Caco-2 (cell line): ENCODE results near the gene HIVEP2. TPM values are rescaled to one million over a fixed set of nuclear protein-coding genes. Genes with fewer than 3 reads are reported as not detected.

Experiments used
- BruUV-seq: library from RNA; stranded (reverse); fragments of 400-500 nt; replicated peaks from 2 replicates; lab custom pipeline; 2021; lab: Mats Ljungman, UMichigan
- CTCF ChIA-PET: fragments of 300-600 bp; sonication (Branson Sonifier 250); formaldehyde crosslinking; loops from one replicate; lab custom pipeline; 2022; ENCODE audit warnings: antibody characterized with exemption; lab: Charles Lee
- POLR2A ChIA-PET: fragments of 300-600 bp; sonication (Branson Sonifier 250); formaldehyde crosslinking; loops from one replicate; lab custom pipeline; 2022; ENCODE audit warnings: antibody characterized with exemption; lab: Charles Lee
- DNase-seq, 2 experiments: peaks; one replicate each; pipeline versions ENCODE4 v3.0.0 to v3.0.0-alpha.2; 2020 to 2022
- H3K27me3 ChIP-seq: replicated peaks from 2 replicates; pipeline ENCODE4 v1.6.0; 2011; ENCODE audit warnings: low read length; ENCODE audit not compliant: control insufficient read depth, insufficient read depth
- H3K36me3 ChIP-seq: 2 replicates; pipeline ENCODE4 v1.5.1; 2011; ENCODE audit warnings: low read length; ENCODE audit not compliant: control insufficient read depth, insufficient read depth
- H3K4me1 ChIP-seq: fragments of 250-450 bp; sonication (Bioruptor Pico); 2 replicates; pipeline ENCODE4 v1.5.1; 2020; ENCODE audit warnings: mild to moderate bottlenecking
- H3K4me3 ChIP-seq: 2 replicates; pipeline ENCODE4 v1.5.1; 2011; ENCODE audit warnings: low read depth, mild to moderate bottlenecking, control low read depth, low read length
- H3K9me3 ChIP-seq: fragments of 250-450 bp; sonication (Bioruptor Pico); 2 replicates; pipeline ENCODE4 v1.5.1; 2020; ENCODE audit warnings: mild to moderate bottlenecking, moderate library complexity
- H3K27ac Mint-ChIP-seq: one replicate; pipeline ENCODE4 v1.8.0; 2022; ENCODE audit warnings: mixed read lengths; ENCODE audit not compliant: unreplicated experiment
- H3K27me3 Mint-ChIP-seq: one replicate; pipeline ENCODE4 v1.8.0; 2022; ENCODE audit warnings: mixed read lengths; ENCODE audit not compliant: insufficient read depth, unreplicated experiment
- H3K36me3 Mint-ChIP-seq: one replicate; pipeline ENCODE4 v1.8.0; 2022; ENCODE audit warnings: mild to moderate bottlenecking, mixed read lengths; ENCODE audit not compliant: insufficient read depth, unreplicated experiment
- H3K4me1 Mint-ChIP-seq: one replicate; pipeline ENCODE4 v1.8.0; 2022; ENCODE audit warnings: low read depth, mixed read lengths; ENCODE audit not compliant: unreplicated experiment
- H3K4me3 Mint-ChIP-seq: one replicate; pipeline ENCODE4 v1.8.0; 2022; ENCODE audit warnings: mild to moderate bottlenecking, moderate library complexity, mixed read lengths; ENCODE audit not compliant: unreplicated experiment
- H3K9me3 Mint-ChIP-seq: one replicate; pipeline ENCODE4 v1.8.0; 2022; ENCODE audit warnings: mixed read lengths; ENCODE audit not compliant: unreplicated experiment
- CTCF ChIP-seq, 2 experiments: fragments of 200-600 bp in 1 of 2; IDR thresholded peaks; 1 replicate in 1 of 2; 2 replicates in 1 of 2; pipeline versions ENCODE4 v1.5.1 to v1.8.0; 2011 to 2022; ENCODE audit warnings: antibody characterized with exemption in 1 of 2, control low read depth in 1 of 2, inconsistent platforms in 1 of 2, low read depth in 1 of 2, low read length in 1 of 2, mild to moderate bottlenecking in 1 of 2, moderate library complexity in 1 of 2; ENCODE audit not compliant: insufficient read depth in 1 of 2, severe bottlenecking in 1 of 2, unreplicated experiment in 1 of 2
- intact Hi-C: fragments of 100-400 bp; cut with micrococcal nuclease; formaldehyde crosslinking; loops from one replicate; pipeline ENCODE4 v1.10.0; 2022; ENCODE audit not compliant: unreplicated experiment
- total RNA-seq: library from RNA; stranded (reverse); gene quantifications from 2 replicates; pipeline ENCODE4 v1.2.3, GENCODE V29; 2022

HIVEP2 gene
- total RNA-seq, 1 experiment from 2014 or later, result 1.0 TPM

GRCh38 chr6:142902636-142903053, 42.3 kb downstream of the HIVEP2 start:
- Mint-ChIP-seq H3K4me1 (no peaks in the 10 kb centered on the region), H3K27ac (no peak overlapping the region), H3K27me3 (peaks cover 6% of the 10 kb centered on the region), H3K4me3 (no peak overlapping the region), H3K9me3 (no peaks in the 10 kb centered on the region), H3K36me3 (no peaks in the 10 kb centered on the region)
- intact Hi-C loops, result no loop called here
- Histone ChIP-seq H3K9me3 (no peaks in the 10 kb centered on the region), H3K36me3 (no peaks in the 10 kb centered on the region), H3K27me3 (no peaks in the 10 kb centered on the region), H3K4me3 (no peak overlapping the region), H3K4me1 (no peaks in the 10 kb centered on the region)
- POLR2A ChIA-PET, result no interaction called here
- no TSS peak for BruUV-seq
- no peak for DNase-seq
- TF ChIP-seq CTCF (IDR thresholded peaks at IDR 0.05; ENCODE audit: insufficient read depth in 1 of 2, low read depth in 1 of 2, low read length in 1 of 2, severe bottlenecking in 1 of 2, unreplicated experiment in 1 of 2), result no peak
- CTCF ChIA-PET, result no interaction called here

GRCh38 chr6:142901611-142902010, 43.4 kb downstream of the HIVEP2 start:
- H3K9me3 ChIP-seq, result no peaks in the 10 kb centered on the region
- no peak for DNase-seq
- no peaks in the 10 kb centered on the region for H3K4me1 Mint-ChIP-seq
- H3K4me3 Mint-ChIP-seq, result no peak overlapping the region
- no peaks in the 10 kb centered on the region for H3K36me3 Mint-ChIP-seq
- H3K4me1 ChIP-seq, result no peaks in the 10 kb centered on the region
- H3K27me3 Mint-ChIP-seq, result peaks cover 2% of the 10 kb centered on the region
- no peak overlapping the region for H3K4me3 ChIP-seq
- POLR2A ChIA-PET, result no interaction called here
- TF ChIP-seq CTCF (IDR thresholded peaks at IDR 0.05; ENCODE audit: insufficient read depth in 1 of 2, low read depth in 1 of 2, low read length in 1 of 2, severe bottlenecking in 1 of 2, unreplicated experiment in 1 of 2), result no peak
- CTCF ChIA-PET, result no interaction called here
- no peaks in the 10 kb centered on the region for H3K9me3 Mint-ChIP-seq
- intact Hi-C loops, result no loop called here
- no peaks in the 10 kb centered on the region for H3K27me3 ChIP-seq
- no TSS peak for BruUV-seq
- no peaks in the 10 kb centered on the region for H3K36me3 ChIP-seq
- no peak overlapping the region for H3K27ac Mint-ChIP-seq

GRCh38 chr6:142900227-142900971, 44.6 kb downstream of the HIVEP2 start:
- no peak overlapping the region for H3K4me3 Mint-ChIP-seq
- TF ChIP-seq CTCF (IDR thresholded peaks at IDR 0.05; ENCODE audit: insufficient read depth in 1 of 2, low read depth in 1 of 2, low read length in 1 of 2, severe bottlenecking in 1 of 2, unreplicated experiment in 1 of 2), result no peak
- no peaks in the 10 kb centered on the region for H3K27me3 ChIP-seq
- H3K27me3 Mint-ChIP-seq, result peaks cover 2% of the 10 kb centered on the region
- H3K27ac Mint-ChIP-seq, result no peak overlapping the region
- no peaks in the 10 kb centered on the region for H3K4me1 ChIP-seq
- H3K4me1 Mint-ChIP-seq, result no peaks in the 10 kb centered on the region
- H3K4me3 ChIP-seq, result no peak overlapping the region
- no peaks in the 10 kb centered on the region for H3K9me3 ChIP-seq
- POLR2A ChIA-PET, result no interaction called here
- no peaks in the 10 kb centered on the region for H3K36me3 ChIP-seq
- CTCF ChIA-PET, result no interaction called here
- no peaks in the 10 kb centered on the region for H3K9me3 Mint-ChIP-seq
- no TSS peak for BruUV-seq
- no peak for DNase-seq
- intact Hi-C loops, result no loop called here
- no peaks in the 10 kb centered on the region for H3K36me3 Mint-ChIP-seq
